Measurements from ENCODE around the gene AGAP1.

DNA sequence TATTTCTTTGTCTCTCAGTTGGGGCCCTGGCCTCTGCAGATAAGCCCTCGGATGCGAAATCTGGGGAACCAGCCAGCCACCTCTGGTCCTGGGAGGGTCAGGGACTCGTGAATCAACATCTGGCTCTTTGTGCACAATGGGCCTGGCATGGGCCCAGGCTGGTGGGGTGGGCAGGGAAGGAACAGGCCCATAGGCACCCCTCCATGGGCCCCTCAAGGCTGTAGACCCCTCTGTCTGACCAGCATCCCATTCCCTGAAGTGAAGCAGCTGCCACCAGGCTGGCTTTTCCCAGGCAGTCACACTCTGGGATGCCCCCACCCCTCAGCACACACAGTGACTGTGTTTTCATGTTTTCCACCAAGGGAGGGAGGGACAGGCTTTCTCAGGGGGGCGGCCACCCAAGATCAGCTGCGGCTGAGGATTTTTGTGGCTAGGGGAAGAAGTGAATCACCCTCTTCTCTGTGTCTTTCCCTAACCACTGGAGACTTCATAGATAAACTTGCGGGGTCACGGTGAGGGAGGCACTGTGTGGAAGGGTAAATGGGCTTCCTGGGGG lies 166.0 kb downstream of the AGAP1 start:
- TF ChIP-seq, protein P1, sequence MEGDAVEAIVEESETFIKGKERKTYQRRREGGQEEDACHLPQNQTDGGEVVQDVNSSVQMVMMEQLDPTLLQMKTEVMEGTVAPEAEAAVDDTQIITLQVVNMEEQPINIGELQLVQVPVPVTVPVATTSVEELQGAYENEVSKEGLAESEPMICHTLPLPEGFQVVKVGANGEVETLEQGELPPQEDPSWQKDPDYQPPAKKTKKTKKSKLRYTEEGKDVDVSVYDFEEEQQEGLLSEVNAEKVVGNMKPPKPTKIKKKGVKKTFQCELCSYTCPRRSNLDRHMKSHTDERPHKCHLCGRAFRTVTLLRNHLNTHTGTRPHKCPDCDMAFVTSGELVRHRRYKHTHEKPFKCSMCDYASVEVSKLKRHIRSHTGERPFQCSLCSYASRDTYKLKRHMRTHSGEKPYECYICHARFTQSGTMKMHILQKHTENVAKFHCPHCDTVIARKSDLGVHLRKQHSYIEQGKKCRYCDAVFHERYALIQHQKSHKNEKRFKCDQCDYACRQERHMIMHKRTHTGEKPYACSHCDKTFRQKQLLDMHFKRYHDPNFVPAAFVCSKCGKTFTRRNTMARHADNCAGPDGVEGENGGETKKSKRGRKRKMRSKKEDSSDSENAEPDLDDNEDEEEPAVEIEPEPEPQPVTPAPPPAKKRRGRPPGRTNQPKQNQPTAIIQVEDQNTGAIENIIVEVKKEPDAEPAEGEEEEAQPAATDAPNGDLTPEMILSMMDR (IDR thresholded peaks at IDR 0.05; ENCODE audit: low read depth, low read length, missing input control), result no peak
- no peak for TF ChIP-seq NR2F2 (IDR thresholded peaks at IDR 0.05)
- no peak for TF ChIP-seq RAD21 (IDR thresholded peaks at IDR 0.05)
- no peak for TF ChIP-seq GABPA (IDR thresholded peaks at IDR 0.05 in 1 of 2, conservative IDR thresholded peaks at IDR 0.05 in 1 of 2)
- no peak for TF ChIP-seq RXRA (IDR thresholded peaks at IDR 0.05)
- no peak for TF ChIP-seq TAF1 (conservative IDR thresholded peaks at IDR 0.05)

All from liver (tissue), 3 donors.